ENCODE data around the gene TNFSF8.

The TNFSF8 gene

DNA sequence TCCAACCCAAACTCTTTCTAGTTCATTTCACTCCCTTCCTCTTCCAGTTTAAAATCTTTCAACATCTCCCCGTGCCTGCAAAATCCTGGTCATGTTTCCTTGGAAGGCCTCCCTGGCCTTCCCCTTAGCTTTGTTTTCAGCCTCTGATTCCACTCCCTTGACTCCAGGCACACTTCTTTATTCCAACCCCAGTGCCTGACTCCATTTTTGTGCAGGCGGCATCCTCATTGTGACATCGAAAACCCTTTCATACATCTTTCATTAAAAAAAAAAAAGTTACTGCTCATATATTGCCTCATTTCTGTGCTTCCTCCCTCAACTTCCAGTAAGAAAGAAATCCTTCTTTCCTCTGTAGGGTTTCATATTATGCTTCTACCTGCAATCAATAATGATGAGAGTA lies 7.1 kb upstream of the TNFSF8 start:
- in situ Hi-C loops (cut with MboI; ENCODE audit: low sequenced_read_pairs) = no loop called here

- in situ Hi-C loops (cut with MboI; ENCODE audit: low sequenced_read_pairs) = no loop called here
These were observed 6.2 kb upstream of the TNFSF8 start for GRCh38 chr9:114936581-114936980.

DNA sequence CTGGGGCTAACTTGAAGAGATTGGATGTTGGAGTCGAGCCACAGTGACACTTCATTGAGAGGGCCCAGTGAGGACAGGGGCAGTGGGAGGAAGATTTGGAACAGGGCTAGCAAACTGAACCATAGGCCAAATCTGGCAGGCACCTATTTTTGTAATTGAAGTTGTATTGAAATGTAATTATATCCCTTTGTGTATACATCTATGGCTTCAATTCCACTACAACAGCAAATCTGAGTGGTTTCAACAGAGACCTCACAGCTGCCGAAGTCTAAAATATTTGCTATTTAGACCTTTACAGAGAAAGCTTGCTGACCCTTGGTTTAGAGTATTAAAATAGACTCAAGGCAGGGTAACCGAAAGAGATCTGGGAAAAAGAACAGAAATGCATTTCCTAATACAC lies 4.7 kb upstream of the TNFSF8 start:
- in situ Hi-C loops (cut with MboI; ENCODE audit: low sequenced_read_pairs) = no loop called here

- in situ Hi-C loops (cut with MboI; ENCODE audit: low sequenced_read_pairs) = no loop called here
These were observed 2.1 kb upstream of the TNFSF8 start for GRCh38 chr9:114932502-114932901.

GRCh38 chr9:114931407-114931806 lies 1.0 kb upstream of the TNFSF8 start:
- in situ Hi-C loops (cut with MboI; ENCODE audit: low sequenced_read_pairs) = no loop called here

GRCh38 chr9:114929201-114929600 lies 1.2 kb downstream of the TNFSF8 start:
- in situ Hi-C loops (cut with MboI; ENCODE audit: low sequenced_read_pairs) = no loop called here

- in situ Hi-C loops (cut with MboI; ENCODE audit: low sequenced_read_pairs) = no loop called here
These were observed 1.7 kb downstream of the TNFSF8 start for GRCh38 chr9:114928671-114929070.

- in situ Hi-C loops (cut with MboI; ENCODE audit: low sequenced_read_pairs) = no loop called here
These were observed 2.3 kb downstream of the TNFSF8 start for GRCh38 chr9:114928136-114928535.

DNA sequence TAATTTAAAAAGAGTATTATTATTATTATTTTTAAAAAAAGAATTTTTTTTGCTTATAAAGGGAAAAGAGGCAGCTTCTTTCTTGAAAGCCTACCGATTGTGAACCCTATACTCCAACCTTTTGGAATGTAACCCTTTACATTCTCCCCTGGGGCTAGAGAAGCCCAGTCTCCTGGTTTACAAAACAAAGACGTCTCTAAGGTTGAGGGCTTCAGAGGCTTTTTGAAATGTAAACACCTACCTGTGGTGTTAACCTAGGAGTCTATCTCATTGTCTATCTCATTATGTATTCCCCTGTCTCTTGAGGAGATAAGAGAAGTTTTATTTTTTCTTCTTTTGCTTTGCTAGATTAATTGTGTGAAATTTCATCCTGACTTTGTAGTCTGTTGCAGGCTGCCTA lies 4.7 kb downstream of the TNFSF8 start:
- in situ Hi-C loops (cut with MboI; ENCODE audit: low sequenced_read_pairs) = no loop called here

- in situ Hi-C loops (cut with MboI; ENCODE audit: low sequenced_read_pairs) = no loop called here
These were observed 5.4 kb downstream of the TNFSF8 start for GRCh38 chr9:114925039-114925438.

DNA sequence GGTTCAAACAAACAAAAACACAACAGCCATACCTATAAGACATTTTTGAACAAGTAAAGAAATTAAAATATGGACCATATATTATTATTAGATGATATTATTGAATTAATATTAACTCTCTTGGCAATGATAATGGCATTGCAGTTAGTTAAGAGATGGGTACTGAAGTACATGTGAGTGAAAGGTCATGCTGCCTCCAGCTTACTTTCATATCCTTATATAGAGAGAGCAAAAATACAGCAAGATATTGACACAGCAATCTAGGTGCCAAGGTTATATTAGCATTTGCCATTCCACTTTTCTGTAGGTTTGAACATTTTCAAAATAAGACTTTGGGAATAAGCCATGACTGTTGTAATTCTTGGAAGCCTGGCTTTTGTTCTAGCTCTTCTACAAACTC lies 6.1 kb downstream of the TNFSF8 start:
- in situ Hi-C loops (cut with MboI; ENCODE audit: low sequenced_read_pairs) = loop anchor here (25.0 kb wide), 1 partner anchor 512 kb away; no protein-coding TSS in a partner anchor

DNA sequence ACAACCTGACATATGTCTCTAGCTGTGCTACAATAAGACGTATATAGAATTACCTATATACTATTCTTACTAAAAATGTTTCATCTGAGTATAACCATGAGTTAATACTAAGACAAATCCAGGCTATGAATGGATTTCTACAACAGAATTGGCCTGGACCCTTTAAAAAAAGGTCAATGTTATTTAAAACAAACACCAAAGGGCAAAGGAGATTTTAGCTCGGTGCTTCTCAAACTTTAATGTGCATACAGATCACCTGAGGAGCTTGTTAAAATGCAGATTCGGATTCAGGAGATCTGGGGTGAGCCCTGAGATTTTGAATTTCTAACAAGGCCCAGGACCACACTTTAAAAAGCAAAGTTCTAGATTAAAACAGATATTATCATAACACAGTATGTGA lies 6.5 kb downstream of the TNFSF8 start:
- in situ Hi-C loops (cut with MboI; ENCODE audit: low sequenced_read_pairs) = loop anchor here (25.0 kb wide), 1 partner anchor 512 kb away; no protein-coding TSS in a partner anchor

GRCh38 chr9:114921171-114921570 lies 9.2 kb downstream of the TNFSF8 start:
- in situ Hi-C loops (cut with MboI; ENCODE audit: low sequenced_read_pairs) = loop anchor here (25.0 kb wide), 1 partner anchor 509 kb away; no protein-coding TSS in a partner anchor

DNA sequence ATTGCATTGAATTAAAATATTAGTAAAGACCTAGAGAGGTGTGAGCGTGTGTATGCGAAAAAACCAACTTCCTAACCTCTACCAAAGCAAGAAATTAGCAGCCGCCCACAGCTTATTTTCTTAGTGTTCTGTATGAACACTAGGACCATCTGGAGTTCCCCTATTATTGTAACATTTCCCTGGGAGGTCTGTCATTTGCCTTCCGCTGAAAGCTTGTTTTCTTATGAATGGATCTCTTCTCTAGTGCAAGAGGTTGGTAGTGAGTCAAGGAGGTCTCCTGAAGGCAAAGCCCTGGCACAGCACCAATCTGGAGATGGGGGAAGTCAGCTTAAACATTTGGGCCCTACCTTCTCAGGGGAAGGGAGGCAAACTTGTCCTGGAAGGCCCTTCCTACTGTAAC lies 10.8 kb downstream of the TNFSF8 start:
- in situ Hi-C loops (cut with MboI; ENCODE audit: low sequenced_read_pairs) = loop anchor here (25.0 kb wide), 1 partner anchor 507 kb away; no protein-coding TSS in a partner anchor

GRCh38 chr9:114916481-114916880 lies 13.9 kb downstream of the TNFSF8 start:
- in situ Hi-C loops (cut with MboI; ENCODE audit: low sequenced_read_pairs) = loop anchor here (25.0 kb wide), 1 partner anchor 504 kb away; no protein-coding TSS in a partner anchor

DNA sequence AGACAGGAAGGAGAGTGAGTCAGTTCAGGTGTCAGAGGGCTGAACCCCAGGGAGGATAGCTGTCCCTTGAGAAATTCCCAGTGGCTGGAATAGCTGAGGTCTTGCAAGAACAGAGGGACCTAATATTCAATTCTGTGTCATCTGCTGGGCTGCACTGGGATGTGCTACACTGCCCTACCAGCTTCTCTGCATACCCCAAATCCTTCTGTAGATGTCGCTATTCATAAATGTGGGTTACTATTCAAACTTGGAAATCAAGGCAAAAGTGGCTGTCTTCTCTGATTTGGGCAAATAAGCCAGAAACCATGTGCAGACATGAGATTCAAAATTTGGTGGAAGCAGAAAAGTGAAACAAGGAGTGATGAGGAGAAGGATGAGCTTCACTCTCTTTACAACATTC lies 16.3 kb downstream of the TNFSF8 start:
- in situ Hi-C loops (cut with MboI; ENCODE audit: low sequenced_read_pairs) = loop anchor here (25.0 kb wide), 1 partner anchor 502 kb away; no protein-coding TSS in a partner anchor

GRCh38 chr9:114913656-114914055 lies 16.7 kb downstream of the TNFSF8 start:
- in situ Hi-C loops (cut with MboI; ENCODE audit: low sequenced_read_pairs) = loop anchor here (25.0 kb wide), 1 partner anchor 501 kb away; no protein-coding TSS in a partner anchor

DNA sequence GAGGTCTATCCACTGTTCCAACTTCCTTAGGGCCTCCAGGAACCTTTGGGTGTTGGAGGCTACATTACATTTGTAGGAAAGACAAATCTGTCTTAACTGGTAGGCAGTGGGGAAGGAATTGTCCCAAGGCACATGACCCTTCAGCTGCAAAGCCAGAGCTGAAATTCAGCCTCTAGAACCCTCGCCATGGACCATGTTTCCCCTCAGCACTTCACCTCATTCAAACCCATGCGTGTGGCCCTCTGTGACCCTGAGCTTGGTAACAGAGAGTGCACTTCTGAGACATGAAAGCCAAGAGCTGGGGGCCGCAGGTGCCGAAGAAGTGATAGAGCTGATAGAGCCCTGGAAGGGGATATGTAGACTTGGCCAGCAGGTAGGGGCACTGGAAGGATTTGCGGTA lies 17.2 kb downstream of the TNFSF8 start:
- in situ Hi-C loops (cut with MboI; ENCODE audit: low sequenced_read_pairs) = loop anchor here (25.0 kb wide), 1 partner anchor 501 kb away; no protein-coding TSS in a partner anchor

GRCh38 chr9:114911167-114911821 lies 19.1 kb downstream of the TNFSF8 start:
- in situ Hi-C loops (cut with MboI; ENCODE audit: low sequenced_read_pairs) = loop anchor here (25.0 kb wide), 1 partner anchor 499 kb away; no protein-coding TSS in a partner anchor

DNA sequence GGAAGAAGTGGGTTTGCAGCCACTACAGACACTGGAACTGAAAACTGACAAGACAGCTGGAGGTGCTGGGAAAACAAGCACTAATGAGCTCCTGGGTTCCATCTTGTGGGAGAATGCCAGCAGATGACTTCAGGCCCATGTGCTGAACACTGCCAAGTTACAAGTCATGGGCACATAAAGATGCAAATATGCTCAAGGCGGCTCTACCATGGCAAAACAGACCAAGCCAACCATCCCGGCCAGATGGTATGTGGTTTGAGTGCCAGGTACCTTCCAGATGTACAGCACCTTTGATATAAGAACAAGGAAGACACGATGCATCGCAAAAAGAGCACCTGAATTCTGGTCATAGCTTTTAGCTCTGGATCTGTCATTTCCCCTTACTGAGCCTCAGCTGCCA lies 19.9 kb downstream of the TNFSF8 start:
- in situ Hi-C loops (cut with MboI; ENCODE audit: low sequenced_read_pairs) = loop anchor here (25.0 kb wide), 1 partner anchor 498 kb away; no protein-coding TSS in a partner anchor

DNA sequence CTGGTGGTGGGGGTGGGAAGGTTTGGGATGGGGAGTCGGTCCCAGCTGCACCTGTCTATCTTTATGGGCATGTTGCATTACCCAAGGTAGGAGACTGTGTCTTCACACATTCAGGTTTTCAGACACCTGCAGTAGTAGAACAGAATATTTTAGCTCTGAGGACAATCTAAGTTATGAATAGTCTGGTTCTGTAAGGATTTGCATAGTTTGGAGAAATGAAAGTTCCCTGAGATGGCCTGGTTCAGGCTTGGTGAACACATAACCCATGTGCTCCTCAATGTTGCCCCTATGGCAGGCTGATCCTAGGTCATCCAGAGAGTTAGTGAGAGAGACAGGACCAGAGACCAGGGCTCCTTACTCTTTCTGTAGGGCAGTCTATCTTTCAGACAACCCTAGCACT lies 20.7 kb downstream of the TNFSF8 start:
- in situ Hi-C loops (cut with MboI; ENCODE audit: low sequenced_read_pairs) = loop anchor here (10.0 to 25.0 kb wide), 3 partner anchors 105 to 497 kb away; no protein-coding TSS in a partner anchor

DNA sequence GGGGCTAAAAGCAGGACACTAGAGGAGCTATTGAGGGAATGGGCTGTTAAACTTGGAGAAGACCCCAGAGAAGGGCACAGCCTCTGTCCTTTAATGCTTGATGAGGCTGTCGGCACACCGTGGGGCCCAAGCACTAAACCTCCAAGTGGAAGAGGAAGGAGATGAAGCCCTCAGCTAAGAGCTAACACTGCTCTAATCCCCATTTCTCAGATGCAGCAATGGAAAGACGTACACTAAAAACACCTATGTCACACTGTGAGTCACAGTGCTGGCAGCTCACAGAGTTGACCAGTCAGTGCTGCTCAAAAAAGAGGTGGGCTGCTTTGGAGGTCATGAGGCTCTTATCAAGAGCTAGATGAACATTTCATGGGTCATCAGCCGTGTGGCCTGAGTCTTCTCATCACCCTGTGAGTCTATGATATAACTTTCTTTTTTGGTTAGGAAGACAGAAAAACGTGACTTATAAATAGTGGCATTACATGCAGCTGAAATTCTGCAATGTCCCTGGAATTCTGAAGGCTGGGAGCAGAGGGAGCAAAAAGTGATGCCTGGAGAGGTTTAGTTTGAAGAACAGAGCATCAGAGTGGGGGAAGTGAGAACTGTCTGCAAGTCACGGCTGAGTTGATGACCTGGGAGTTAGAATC lies 21.5 kb downstream of the TNFSF8 start:
- in situ Hi-C loops (cut with MboI; ENCODE audit: low sequenced_read_pairs) = loop anchor here (10.0 to 25.0 kb wide), 3 partner anchors 106 to 497 kb away; no protein-coding TSS in a partner anchor

Data from HL-60/S4 treated with retinoic acid at 250 ng/mL for 4 days and 3 days (cell line).